NK-92 (cell line): Measurements from ENCODE around the gene USP36.

Experiments used
- DNase-seq: peaks from one replicate; lab custom pipeline; 2025; ENCODE audit not compliant: unreplicated experiment; lab: John Stamatoyannopoulos, UW

The USP36 gene

GRCh38 chr17:78839235-78839761 is 1.3 kb downstream of the USP36 start:
- DNase-seq = no peak

GRCh38 chr17:78838574-78839005 is 2.0 kb downstream of the USP36 start:
- no peak for DNase-seq

- no peak for DNase-seq
These were observed 4.1 kb downstream of the USP36 start for GRCh38 chr17:78836420-78837021.

- DNase-seq = no peak
These were observed 6.0 kb downstream of the USP36 start for GRCh38 chr17:78834571-78834970.

- DNase-seq = no peak
These were observed 8.1 kb downstream of the USP36 start for GRCh38 chr17:78832541-78832810.

GRCh38 chr17:78831688-78832540 is 8.7 kb downstream of the USP36 start:
- DNase-seq = no peak

- no peak for DNase-seq
These were observed 11.1 kb downstream of the USP36 start for GRCh38 chr17:78829477-78829876.

- no peak for DNase-seq
These were observed 12.0 kb downstream of the USP36 start for GRCh38 chr17:78828470-78829185.

GRCh38 chr17:78826836-78827509 is 13.6 kb downstream of the USP36 start:
- DNase-seq = no peak

- DNase-seq = no peak
These were observed 14.2 kb downstream of the USP36 start for GRCh38 chr17:78826421-78826820.

GRCh38 chr17:78825696-78826095 is 14.9 kb downstream of the USP36 start:
- no peak for DNase-seq

- DNase-seq = no peak
These were observed 16.4 kb downstream of the USP36 start for GRCh38 chr17:78824240-78824639.

- no peak for DNase-seq
These were observed 17.1 kb downstream of the USP36 start for GRCh38 chr17:78823282-78824046.

GRCh38 chr17:78822552-78822951 is 18.1 kb downstream of the USP36 start:
- DNase-seq = no peak

GRCh38 chr17:78821961-78822360 is 18.7 kb downstream of the USP36 start:
- DNase-seq = no peak

GRCh38 chr17:78820841-78821240 is 19.8 kb downstream of the USP36 start:
- DNase-seq = no peak

- DNase-seq = no peak
These were observed 20.5 kb downstream of the USP36 start for GRCh38 chr17:78819806-78820792.

- no peak for DNase-seq
These were observed 21.2 kb downstream of the USP36 start for GRCh38 chr17:78819402-78819801.

GRCh38 chr17:78818932-78819331 is 21.7 kb downstream of the USP36 start:
- DNase-seq = no peak
